ENCODE results near the gene GNA14.
"Not testable (repeated sequence)": the region's sequence is repeated elsewhere in the genome, so short reads cannot be mapped to it uniquely, and the experiment has no call there.

Gene GNA14

DNA sequence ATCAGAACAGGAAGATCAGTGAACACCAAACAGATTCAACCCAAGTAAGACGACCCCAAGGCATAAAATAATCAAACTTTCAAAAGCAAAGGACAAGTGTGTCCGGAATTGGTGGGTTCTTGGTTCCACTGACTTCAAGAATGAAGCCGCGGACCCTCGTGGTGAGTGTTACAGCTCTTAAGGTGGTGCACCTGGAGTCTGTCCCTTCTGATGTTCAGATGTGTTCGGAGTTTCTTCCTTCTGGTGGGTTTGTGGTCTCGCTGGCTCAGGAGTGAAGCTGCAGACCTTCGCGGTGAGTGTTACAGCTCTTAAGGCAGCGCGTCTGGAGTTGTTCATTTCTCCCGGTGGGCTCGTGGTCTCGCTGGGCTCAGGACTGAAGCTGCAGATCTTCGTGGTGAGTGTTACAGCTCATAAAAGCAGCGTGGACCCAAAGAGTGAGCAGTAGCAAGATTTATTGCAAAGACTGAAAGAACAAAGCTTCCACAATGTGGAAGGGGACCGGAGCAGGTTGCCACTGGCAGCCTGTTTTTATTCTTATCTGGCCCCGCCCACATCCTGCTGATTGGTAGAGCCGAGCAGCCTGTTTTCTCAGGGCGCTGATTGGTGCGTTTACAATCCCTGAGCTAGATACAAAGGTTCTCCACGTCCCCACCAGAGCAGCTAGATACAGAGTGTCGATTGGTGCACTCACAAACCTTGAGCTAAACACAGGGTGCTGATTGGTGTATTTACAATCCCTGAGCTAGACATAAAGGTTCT, 158.5 kb downstream of the GNA14 start:
- not testable (repeated sequence) for H3K27ac ChIP-seq (ENCODE audit: low read depth, low read length); H3K79me2 ChIP-seq (ENCODE audit: control insufficient read depth, insufficient read depth, low read length, unreplicated experiment); H2AFZ ChIP-seq (ENCODE audit: low read length, unreplicated experiment); H3K36me3 ChIP-seq (ENCODE audit: insufficient read depth, low read length); H3K4me3 ChIP-seq (ENCODE audit: low read depth, low read length); H3K27me3 ChIP-seq (ENCODE audit: insufficient read depth, low read length); H3K4me1 ChIP-seq (ENCODE audit: control insufficient read depth, insufficient read depth, low read length, unreplicated experiment)

GRCh38 chr9:77488439-77489126, 159.5 kb downstream of the GNA14 start:
- Histone ChIP-seq H2AFZ (ENCODE audit: low read length, unreplicated experiment) (no peak overlapping the region), H3K4me1 (ENCODE audit: control insufficient read depth, insufficient read depth, low read length, unreplicated experiment) (no peaks in the 10 kb centered on the region), H3K4me3 (ENCODE audit: low read depth, low read length) (no peak overlapping the region), H3K27me3 (ENCODE audit: insufficient read depth, low read length) (no peaks in the 10 kb centered on the region), H3K36me3 (ENCODE audit: insufficient read depth, low read length) (no peaks in the 10 kb centered on the region), H3K79me2 (ENCODE audit: control insufficient read depth, insufficient read depth, low read length, unreplicated experiment) (no peaks in the 10 kb centered on the region), H3K27ac (ENCODE audit: low read depth, low read length) (no peak overlapping the region)

DNA sequence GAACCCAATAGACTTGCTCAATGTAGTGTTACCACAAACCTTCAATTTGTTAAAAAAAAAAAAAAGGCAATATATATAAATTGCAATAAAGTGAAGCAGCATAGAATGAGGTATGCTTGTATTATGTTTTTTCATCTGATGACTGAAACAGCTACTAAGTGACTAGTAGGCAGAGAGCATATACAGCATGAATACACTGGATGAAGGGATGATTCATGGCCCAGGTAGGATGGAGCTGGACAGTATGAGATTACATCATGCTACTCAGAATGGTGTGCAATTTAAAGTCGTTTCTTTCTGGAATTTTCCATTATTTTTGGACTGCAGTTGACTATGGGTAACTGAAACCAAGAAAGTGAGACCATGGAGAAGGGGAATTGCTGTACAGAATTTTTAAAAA, 161.2 kb downstream of the GNA14 start:
- Histone ChIP-seq H3K27ac (ENCODE audit: low read depth, low read length) (no peak overlapping the region), H3K36me3 (ENCODE audit: insufficient read depth, low read length) (no peaks in the 10 kb centered on the region), H3K79me2 (ENCODE audit: control insufficient read depth, insufficient read depth, low read length, unreplicated experiment) (no peaks in the 10 kb centered on the region), H3K4me3 (ENCODE audit: low read depth, low read length) (no peak overlapping the region), H2AFZ (ENCODE audit: low read length, unreplicated experiment) (no peak overlapping the region), H3K4me1 (ENCODE audit: control insufficient read depth, insufficient read depth, low read length, unreplicated experiment) (no peaks in the 10 kb centered on the region), H3K27me3 (ENCODE audit: insufficient read depth, low read length) (no peaks in the 10 kb centered on the region)

GRCh38 chr9:77486463-77486862, 161.7 kb downstream of the GNA14 start:
- Histone ChIP-seq H3K4me1 (ENCODE audit: control insufficient read depth, insufficient read depth, low read length, unreplicated experiment) (no peaks in the 10 kb centered on the region), H3K4me3 (ENCODE audit: low read depth, low read length) (no peak overlapping the region), H3K27me3 (ENCODE audit: insufficient read depth, low read length) (no peaks in the 10 kb centered on the region), H3K79me2 (ENCODE audit: control insufficient read depth, insufficient read depth, low read length, unreplicated experiment) (no peaks in the 10 kb centered on the region), H3K27ac (ENCODE audit: low read depth, low read length) (no peak overlapping the region), H2AFZ (ENCODE audit: low read length, unreplicated experiment) (no peak overlapping the region), H3K36me3 (ENCODE audit: insufficient read depth, low read length) (no peaks in the 10 kb centered on the region)

- Histone ChIP-seq H3K4me1 (ENCODE audit: control insufficient read depth, insufficient read depth, low read length, unreplicated experiment) (peaks cover 16% of the 10 kb centered on the region), H3K27me3 (ENCODE audit: insufficient read depth, low read length) (no peaks in the 10 kb centered on the region), H3K27ac (ENCODE audit: low read depth, low read length) (peak overlapping the region; percentile 92), H3K79me2 (ENCODE audit: control insufficient read depth, insufficient read depth, low read length, unreplicated experiment) (no peaks in the 10 kb centered on the region), H3K4me3 (ENCODE audit: low read depth, low read length) (peak overlapping the region; percentile 33; the same call in 1 of the 2 replicates), H3K36me3 (ENCODE audit: insufficient read depth, low read length) (no peaks in the 10 kb centered on the region; the same call in 1 of the 2 replicates), H2AFZ (ENCODE audit: low read length, unreplicated experiment) (peak overlapping the region; percentile 99)
These were observed 172.3 kb downstream of the GNA14 start for GRCh38 chr9:77475641-77476473.

DNA sequence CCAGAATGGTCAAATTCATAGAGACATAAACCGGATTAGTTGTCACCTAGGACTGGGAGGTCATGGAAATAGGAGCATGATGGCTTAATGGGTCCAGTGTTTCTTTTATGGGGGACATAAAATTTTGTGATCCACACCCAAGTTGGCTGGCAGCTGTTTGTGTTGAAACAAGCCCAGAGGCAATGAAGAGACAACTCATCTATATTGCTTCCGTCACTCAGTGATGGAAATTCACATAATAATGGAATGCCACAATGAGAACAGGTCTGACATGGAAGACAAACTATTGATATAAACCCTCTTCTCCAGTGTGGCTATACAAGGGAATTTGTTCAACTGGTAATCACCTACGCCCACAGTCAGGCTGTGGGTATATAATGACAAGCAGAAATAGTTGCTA, 173.2 kb downstream of the GNA14 start:
- no peaks in the 10 kb centered on the region for H3K79me2 ChIP-seq (ENCODE audit: control insufficient read depth, insufficient read depth, low read length, unreplicated experiment)
- H3K4me1 ChIP-seq (ENCODE audit: control insufficient read depth, insufficient read depth, low read length, unreplicated experiment) = peaks cover 16% of the 10 kb centered on the region
- H3K27ac ChIP-seq (ENCODE audit: low read depth, low read length) = no peak overlapping the region
- no peaks in the 10 kb centered on the region for H3K27me3 ChIP-seq (ENCODE audit: insufficient read depth, low read length)
- no peak overlapping the region for H3K4me3 ChIP-seq (ENCODE audit: low read depth, low read length)
- no peaks in the 10 kb centered on the region; the same call in 1 of the 2 replicates for H3K36me3 ChIP-seq (ENCODE audit: insufficient read depth, low read length)
- H2AFZ ChIP-seq (ENCODE audit: low read length, unreplicated experiment) = no peak overlapping the region

DNA sequence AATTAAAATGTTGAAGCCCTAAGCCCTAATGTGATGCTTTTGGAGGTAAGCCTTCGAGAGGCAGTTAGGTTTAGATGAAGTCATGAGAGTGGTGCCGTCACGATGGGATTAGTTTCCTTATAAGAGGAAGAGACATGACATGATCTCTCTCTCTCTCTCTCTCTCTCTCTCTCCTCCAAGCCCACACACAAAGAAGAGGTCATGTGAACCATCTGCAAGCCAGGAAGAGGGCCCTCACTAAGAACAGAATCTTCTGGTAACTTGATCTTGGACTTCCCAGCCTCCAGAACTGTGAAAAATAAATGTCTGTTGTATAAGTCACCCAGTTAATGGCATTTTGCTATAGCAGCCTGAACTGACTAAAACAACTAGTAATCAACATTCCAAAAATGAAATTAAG, 175.5 kb downstream of the GNA14 start:
- no peaks in the 10 kb centered on the region; the same call in 1 of the 2 replicates for H3K36me3 ChIP-seq (ENCODE audit: insufficient read depth, low read length)
- no peaks in the 10 kb centered on the region for H3K79me2 ChIP-seq (ENCODE audit: control insufficient read depth, insufficient read depth, low read length, unreplicated experiment)
- H3K4me3 ChIP-seq (ENCODE audit: low read depth, low read length) = no peak overlapping the region
- peaks cover 16% of the 10 kb centered on the region for H3K4me1 ChIP-seq (ENCODE audit: control insufficient read depth, insufficient read depth, low read length, unreplicated experiment)
- no peak overlapping the region for H2AFZ ChIP-seq (ENCODE audit: low read length, unreplicated experiment)
- H3K27me3 ChIP-seq (ENCODE audit: insufficient read depth, low read length) = no peaks in the 10 kb centered on the region
- H3K27ac ChIP-seq (ENCODE audit: low read depth, low read length) = no peak overlapping the region

- no peaks in the 10 kb centered on the region for H3K79me2 ChIP-seq (ENCODE audit: control insufficient read depth, insufficient read depth, low read length, unreplicated experiment)
- H3K27ac ChIP-seq (ENCODE audit: low read depth, low read length) = no peak overlapping the region
- H3K27me3 ChIP-seq (ENCODE audit: insufficient read depth, low read length) = no peaks in the 10 kb centered on the region
- no peak overlapping the region for H3K4me3 ChIP-seq (ENCODE audit: low read depth, low read length)
- no peaks in the 10 kb centered on the region; the same call in 1 of the 2 replicates for H3K36me3 ChIP-seq (ENCODE audit: insufficient read depth, low read length)
- H2AFZ ChIP-seq (ENCODE audit: low read length, unreplicated experiment) = no peak overlapping the region
- peaks cover 16% of the 10 kb centered on the region for H3K4me1 ChIP-seq (ENCODE audit: control insufficient read depth, insufficient read depth, low read length, unreplicated experiment)
These were observed 176.6 kb downstream of the GNA14 start for GRCh38 chr9:77471572-77471971.

DNA sequence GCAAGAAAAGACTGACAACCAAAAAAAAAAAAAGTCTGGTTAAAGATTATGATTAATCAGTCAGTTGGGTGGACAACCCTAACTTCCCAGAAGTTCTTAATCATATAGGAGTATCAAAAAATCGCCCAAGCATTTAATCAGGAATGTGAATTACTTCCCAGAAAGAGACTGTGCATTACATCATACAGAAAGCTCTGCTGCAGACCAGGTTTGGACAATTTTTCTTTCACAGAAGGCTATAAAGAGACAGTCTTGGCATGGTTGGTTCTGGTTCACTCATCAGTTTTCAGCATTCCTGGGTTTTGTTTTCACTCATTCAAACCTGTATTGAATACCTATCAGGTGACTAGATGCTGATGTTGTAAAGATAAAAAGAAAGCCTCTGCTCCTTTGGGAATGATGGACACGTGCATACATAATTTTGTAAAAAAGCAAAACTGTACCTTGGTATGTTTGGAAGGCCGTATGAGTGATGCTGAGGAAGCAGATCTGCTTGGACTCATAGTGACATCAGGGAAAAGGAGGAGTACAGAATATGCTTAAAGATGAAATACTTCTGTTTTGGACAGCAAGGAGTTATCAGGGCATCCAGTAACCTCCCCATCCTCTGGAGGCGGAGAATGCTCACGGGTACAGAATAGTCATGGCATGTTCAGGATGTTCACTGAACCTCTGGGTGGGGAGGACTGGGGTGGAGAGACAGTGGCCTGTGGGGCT, 178.4 kb downstream of the GNA14 start:
- H3K36me3 ChIP-seq (ENCODE audit: insufficient read depth, low read length) = no peaks in the 10 kb centered on the region; the same call in 1 of the 2 replicates
- no peak overlapping the region for H3K27ac ChIP-seq (ENCODE audit: low read depth, low read length)
- no peaks in the 10 kb centered on the region for H3K79me2 ChIP-seq (ENCODE audit: control insufficient read depth, insufficient read depth, low read length, unreplicated experiment)
- peaks cover 7% of the 10 kb centered on the region for H3K4me1 ChIP-seq (ENCODE audit: control insufficient read depth, insufficient read depth, low read length, unreplicated experiment)
- H3K27me3 ChIP-seq (ENCODE audit: insufficient read depth, low read length) = no peaks in the 10 kb centered on the region
- no peak overlapping the region for H2AFZ ChIP-seq (ENCODE audit: low read length, unreplicated experiment)
- no peak overlapping the region for H3K4me3 ChIP-seq (ENCODE audit: low read depth, low read length)

- Histone ChIP-seq H3K4me3 (ENCODE audit: low read depth, low read length) (no peak overlapping the region), H3K4me1 (ENCODE audit: control insufficient read depth, insufficient read depth, low read length, unreplicated experiment) (peaks cover 7% of the 10 kb centered on the region), H3K27me3 (ENCODE audit: insufficient read depth, low read length) (no peaks in the 10 kb centered on the region), H3K27ac (ENCODE audit: low read depth, low read length) (no peak overlapping the region), H3K36me3 (ENCODE audit: insufficient read depth, low read length) (no peaks in the 10 kb centered on the region), H3K79me2 (ENCODE audit: control insufficient read depth, insufficient read depth, low read length, unreplicated experiment) (no peaks in the 10 kb centered on the region), H2AFZ (ENCODE audit: low read length, unreplicated experiment) (no peak overlapping the region)
These were observed 183.5 kb downstream of the GNA14 start for GRCh38 chr9:77464661-77465060.
